ENCODE results near the gene AIPL1. TPM values are rescaled to one million over a fixed set of nuclear protein-coding genes. Genes with fewer than 3 reads are reported as not detected.
"Not testable (repeated sequence)": the region's sequence is repeated elsewhere in the genome, so short reads cannot be mapped to it uniquely, and the experiment has no call there.

AIPL1 gene, protein sequence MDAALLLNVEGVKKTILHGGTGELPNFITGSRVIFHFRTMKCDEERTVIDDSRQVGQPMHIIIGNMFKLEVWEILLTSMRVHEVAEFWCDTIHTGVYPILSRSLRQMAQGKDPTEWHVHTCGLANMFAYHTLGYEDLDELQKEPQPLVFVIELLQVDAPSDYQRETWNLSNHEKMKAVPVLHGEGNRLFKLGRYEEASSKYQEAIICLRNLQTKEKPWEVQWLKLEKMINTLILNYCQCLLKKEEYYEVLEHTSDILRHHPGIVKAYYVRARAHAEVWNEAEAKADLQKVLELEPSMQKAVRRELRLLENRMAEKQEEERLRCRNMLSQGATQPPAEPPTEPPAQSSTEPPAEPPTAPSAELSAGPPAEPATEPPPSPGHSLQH
- total RNA-seq: not detected
- not detected for polyA plus RNA-seq
- long read RNA-seq, donor 1: 0 reads
- long read RNA-seq, donor 2: 0 reads

DNA sequence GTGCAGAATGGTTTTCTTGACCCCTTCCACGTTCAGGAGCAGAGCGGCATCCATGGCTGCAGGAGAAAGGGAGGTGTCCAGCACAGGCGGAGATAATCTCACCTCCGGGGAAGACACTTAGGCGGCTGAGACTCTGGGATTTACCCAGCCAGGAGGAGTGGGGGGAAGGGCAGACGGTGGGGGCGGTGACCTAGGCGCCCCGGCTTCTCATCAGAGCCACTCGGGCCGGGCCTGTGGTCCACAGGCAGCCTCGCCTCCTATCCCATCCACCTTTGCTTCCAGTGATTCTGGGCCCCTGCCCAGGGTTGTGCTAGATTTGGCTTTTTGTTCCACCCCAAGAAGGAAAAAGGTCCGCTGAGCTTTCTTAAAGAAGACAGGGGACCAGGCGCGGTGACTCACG, at the start of gene AIPL1:
Gene AIPL1, minus strand, starts transcription at position 71 of the 400 bp plus-strand sequence. Its CDS starts 17 bp downstream, at position 54.
- H3K27me3 ChIP-seq (ENCODE audit: insufficient read depth in 3 of 3, low read length in 2 of 3): peaks cover 0 to 12% (median 3%) of the 10 kb centered on the region in 3 donors
- 80 to 84% (median 81%) methylated on average over 16 of the region's 16 CpGs for WGBS, 3 donors
- no peak within 1 kb of the TSS for H3K27ac ChIP-seq
- DNase-seq (peak in 1 of 2 donors; percentile 49), ATAC-seq (no peak)
- intact Hi-C loops (cut with DNase I): loop anchor here (5.0 to 10.0 kb wide), 3 partner anchors 848 to 1180 kb away; no protein-coding TSS in a partner anchor
- H3K36me3 ChIP-seq (ENCODE audit: insufficient read depth in 1 of 2, low read depth in 1 of 2): no peaks in the 10 kb centered on the region
- peaks cover 9% of the 10 kb centered on the region for H3K9me3 ChIP-seq
- H3K4me1 ChIP-seq: no peaks in the 10 kb centered on the region
- TF ChIP-seq, protein P1, sequence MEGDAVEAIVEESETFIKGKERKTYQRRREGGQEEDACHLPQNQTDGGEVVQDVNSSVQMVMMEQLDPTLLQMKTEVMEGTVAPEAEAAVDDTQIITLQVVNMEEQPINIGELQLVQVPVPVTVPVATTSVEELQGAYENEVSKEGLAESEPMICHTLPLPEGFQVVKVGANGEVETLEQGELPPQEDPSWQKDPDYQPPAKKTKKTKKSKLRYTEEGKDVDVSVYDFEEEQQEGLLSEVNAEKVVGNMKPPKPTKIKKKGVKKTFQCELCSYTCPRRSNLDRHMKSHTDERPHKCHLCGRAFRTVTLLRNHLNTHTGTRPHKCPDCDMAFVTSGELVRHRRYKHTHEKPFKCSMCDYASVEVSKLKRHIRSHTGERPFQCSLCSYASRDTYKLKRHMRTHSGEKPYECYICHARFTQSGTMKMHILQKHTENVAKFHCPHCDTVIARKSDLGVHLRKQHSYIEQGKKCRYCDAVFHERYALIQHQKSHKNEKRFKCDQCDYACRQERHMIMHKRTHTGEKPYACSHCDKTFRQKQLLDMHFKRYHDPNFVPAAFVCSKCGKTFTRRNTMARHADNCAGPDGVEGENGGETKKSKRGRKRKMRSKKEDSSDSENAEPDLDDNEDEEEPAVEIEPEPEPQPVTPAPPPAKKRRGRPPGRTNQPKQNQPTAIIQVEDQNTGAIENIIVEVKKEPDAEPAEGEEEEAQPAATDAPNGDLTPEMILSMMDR (IDR thresholded peaks at IDR 0.05): no peak
- no peak within 1 kb of the TSS for H3K4me3 ChIP-seq

DNA sequence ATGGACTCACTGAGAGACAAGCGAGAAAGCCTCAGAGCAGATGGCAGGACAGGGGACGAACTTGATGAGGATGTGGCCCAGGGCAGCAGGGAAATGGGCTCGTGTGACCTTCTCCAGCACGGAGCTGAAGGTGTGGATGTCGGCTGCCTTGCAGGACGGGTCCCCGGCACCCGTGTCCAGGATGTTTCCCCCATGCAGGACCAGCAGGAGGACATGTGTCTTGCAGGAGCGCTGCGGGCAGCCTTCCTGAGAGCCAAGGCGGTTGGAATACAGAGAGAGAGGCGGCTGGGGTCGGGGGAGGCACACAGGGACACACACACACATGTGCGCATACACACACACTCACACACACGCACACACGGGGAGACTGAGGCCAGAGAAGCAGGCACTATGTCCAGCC, 48.6 kb upstream of the AIPL1 start:
- Histone ChIP-seq H3K27ac (no peak overlapping the region), H3K36me3 (ENCODE audit: insufficient read depth in 1 of 2, low read depth in 1 of 2) (no peaks in the 10 kb centered on the region), H3K4me3 (no peak overlapping the region), H3K9me3 (no peaks in the 10 kb centered on the region), H3K27me3 (ENCODE audit: insufficient read depth in 3 of 3, low read length in 2 of 3) (peaks cover 0 to 6% (median 0%) of the 10 kb centered on the region in 3 donors), H3K4me1 (no peaks in the 10 kb centered on the region)
- TF ChIP-seq, protein P1 (IDR thresholded peaks at IDR 0.05): no peak
- DNase-seq (no peak), ATAC-seq (no peak)
- 86 to 88% (median 88%) methylated on average over 16 of the region's 16 CpGs for WGBS, 3 donors
- intact Hi-C loops (cut with DNase I): no loop called here

DNA sequence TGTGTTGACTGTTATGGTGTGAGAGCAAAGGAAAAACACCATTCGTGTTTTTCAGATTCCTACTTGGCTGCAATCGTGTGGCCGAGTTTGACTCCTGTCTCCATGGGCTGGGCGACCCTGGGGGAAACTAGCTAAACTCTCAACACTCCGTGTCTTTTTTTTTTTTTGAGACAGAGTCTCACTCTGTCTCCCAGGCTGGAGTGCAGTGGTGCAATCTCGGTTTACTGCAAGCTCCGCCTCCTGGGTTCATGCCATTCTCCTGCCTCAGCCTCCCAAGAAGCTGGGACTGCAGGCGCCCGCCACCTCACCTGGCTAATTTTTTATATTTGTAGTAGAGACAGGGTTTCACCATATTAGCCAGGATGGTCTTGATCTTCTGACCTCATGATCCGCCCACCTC, 47.9 kb upstream of the AIPL1 start:
- H3K27me3 ChIP-seq (ENCODE audit: insufficient read depth in 3 of 3, low read length in 2 of 3); H3K4me1 ChIP-seq; H3K36me3 ChIP-seq (ENCODE audit: insufficient read depth in 1 of 2, low read depth in 1 of 2); H3K4me3 ChIP-seq; ATAC-seq; intact Hi-C loops (cut with DNase I); H3K9me3 ChIP-seq; DNase-seq; H3K27ac ChIP-seq: not testable (repeated sequence)
- 71 to 77% (median 76%) methylated on average over 10 of the region's 10 CpGs for WGBS, 3 donors

DNA sequence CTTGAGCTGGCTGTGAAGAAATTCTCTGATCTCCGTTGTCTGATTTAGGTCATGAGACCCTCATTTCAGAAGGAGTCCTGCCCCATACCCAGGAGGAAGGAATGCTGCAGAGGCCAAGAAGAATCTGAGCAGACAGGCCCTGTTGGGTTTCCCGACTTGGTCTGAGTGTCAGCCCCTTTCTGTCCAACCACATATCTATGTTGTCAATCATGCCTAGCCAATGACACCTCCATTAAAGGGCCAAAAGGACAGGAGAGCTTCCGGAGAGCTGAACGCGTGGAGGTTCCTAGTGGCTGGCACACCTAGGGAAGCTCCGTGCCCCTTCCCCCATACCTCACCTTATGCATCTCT, 47.2 kb upstream of the AIPL1 start:
- Histone ChIP-seq H3K27ac (no peak overlapping the region), H3K36me3 (ENCODE audit: insufficient read depth in 1 of 2, low read depth in 1 of 2) (no peaks in the 10 kb centered on the region), H3K9me3 (no peaks in the 10 kb centered on the region), H3K4me1 (no peaks in the 10 kb centered on the region), H3K27me3 (ENCODE audit: insufficient read depth in 3 of 3, low read length in 2 of 3) (peaks cover 0 to 4% (median 0%) of the 10 kb centered on the region in 3 donors), H3K4me3 (no peak overlapping the region)
- WGBS, 3 donors: 80 to 91% (median 90%) methylated on average over 6 of the region's 6 CpGs
- TF ChIP-seq, protein P1 (IDR thresholded peaks at IDR 0.05): no peak
- intact Hi-C loops (cut with DNase I): no loop called here
- ATAC-seq: no peak
- DNase-seq: no peak

DNA sequence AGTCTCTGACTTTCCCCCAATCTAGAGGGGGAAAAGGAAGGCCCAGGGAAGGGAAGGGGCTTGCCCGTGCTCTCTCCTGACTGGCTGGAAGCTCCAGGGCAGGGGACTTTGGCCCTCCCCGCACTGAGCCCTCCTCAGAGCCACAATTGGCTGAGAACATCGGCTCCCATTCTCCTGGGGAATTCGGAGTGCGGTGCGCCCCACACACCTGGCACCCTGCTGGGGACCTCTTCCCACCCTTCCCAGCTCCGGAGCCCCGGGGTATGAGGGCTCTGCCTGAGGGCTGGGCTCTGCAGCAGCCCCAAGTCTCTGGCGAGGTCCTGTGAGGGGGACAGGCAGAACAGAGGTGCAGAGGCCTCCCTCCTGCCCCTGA, 45.4 kb upstream of the AIPL1 start:
- ATAC-seq: no peak
- Histone ChIP-seq H3K27ac (no peak overlapping the region), H3K4me1 (no peaks in the 10 kb centered on the region), H3K27me3 (ENCODE audit: insufficient read depth in 3 of 3, low read length in 2 of 3) (peaks cover 0 to 2% (median 0%) of the 10 kb centered on the region in 3 donors), H3K36me3 (ENCODE audit: insufficient read depth in 1 of 2, low read depth in 1 of 2) (no peaks in the 10 kb centered on the region), H3K4me3 (no peak overlapping the region), H3K9me3 (no peaks in the 10 kb centered on the region)
- DNase-seq: no peak
- TF ChIP-seq, protein P1 (IDR thresholded peaks at IDR 0.05): no peak
- WGBS, 3 donors: 56 to 60% (median 60%) methylated on average over 8 to 9 of the region's 9 CpGs
- intact Hi-C loops (cut with DNase I): no loop called here
